Measurements from ENCODE around the gene TBC1D1. TPM values are rescaled to one million over a fixed set of nuclear protein-coding genes. Genes with fewer than 3 reads are reported as not detected.

The TBC1D1 gene
- total and polyA plus RNA-seq, 2 donors (not counting 3 experiments of a cell fraction or from before 2014, with no cell fraction given): 63.5 to 116 TPM

GRCh38 chr4:37956941-37957340, 66.1 kb downstream of the TBC1D1 start:
- intact Hi-C loops (cut with micrococcal nuclease): no loop called here
- no peak for DNase-seq (ENCODE audit: low read depth, low spot score)
- Histone ChIP-seq H3K27me3 (ENCODE audit: control insufficient read depth in 2 of 2, insufficient read depth in 2 of 2, low read length in 2 of 2) (no peaks in the 10 kb centered on the region), H4K20me1 (replicated peaks; ENCODE audit: control insufficient read depth, extremely low read depth, insufficient read depth, low read length) (no peaks in the 10 kb centered on the region), H3K4me2 (ENCODE audit: insufficient read depth, low read length) (no peak overlapping the region), H3K4me3 (replicated peaks in 1 of 3; ENCODE audit: insufficient read depth in 1 of 3, low read depth in 1 of 3, low read length in 3 of 3) (no peak overlapping the region), H3K9me3 (replicated peaks; ENCODE audit: control insufficient read depth, insufficient read depth, low read length) (no peaks in the 10 kb centered on the region), H3K9ac (replicated peaks; ENCODE audit: extremely low read depth, insufficient read depth, low read length) (no peak overlapping the region), H2AFZ (ENCODE audit: low read depth, low read length) (no peak overlapping the region), H3K4me1 (ENCODE audit: control insufficient read depth, extremely low read depth, insufficient read depth, low read length) (peaks cover 4% of the 10 kb centered on the region), H3K9me1 (replicated peaks; ENCODE audit: control insufficient read depth, extremely low read depth, insufficient read depth, low read length) (no peaks in the 10 kb centered on the region), H3K36me3 (ENCODE audit: control insufficient read depth in 2 of 2, extremely low read depth in 1 of 2, insufficient read depth in 2 of 2, low read length in 2 of 2) (no peaks in the 10 kb centered on the region), H3K79me2 (ENCODE audit: control insufficient read depth, insufficient read depth, low read length) (no peaks in the 10 kb centered on the region), H3K27ac (ENCODE audit: insufficient read depth, low read depth, low read length) (no peak overlapping the region)
- BruUV-seq (replicated peaks): no TSS peak
- TF ChIP-seq POLR2A (IDR thresholded peaks at IDR 0.05; ENCODE audit: low read depth, low read length) (no peak), FOS (IDR thresholded peaks at IDR 0.05; ENCODE audit: borderline replicate concordance, insufficient read depth, low read length) (no peak), JUN (IDR thresholded peaks at IDR 0.05; ENCODE audit: borderline replicate concordance, insufficient read depth, insufficient read length, low read depth) (no peak), MYC (IDR thresholded peaks at IDR 0.05; ENCODE audit: low read depth, low read length) (no peak), CTCF (IDR thresholded peaks at IDR 0.05; ENCODE audit: extremely low read depth in 1 of 2, insufficient read depth in 1 of 2, low read depth in 1 of 2, low read length in 2 of 2) (no peak), GATA2 (IDR thresholded peaks at IDR 0.05; ENCODE audit: insufficient read depth, insufficient read length, low read depth, low read length) (no peak), MAX (IDR thresholded peaks at IDR 0.05; ENCODE audit: insufficient read depth, insufficient read length) (no peak), POLR2AphosphoS5 (IDR thresholded peaks at IDR 0.05; ENCODE audit: insufficient read depth, low read depth, low read length) (no peak), EZH2 (IDR thresholded peaks at IDR 0.05; ENCODE audit: borderline replicate concordance, low read depth, low read length, severe bottlenecking) (no peak)
- ChIA-PET POLR2A (no interaction called here), CTCF (no interaction called here)
- FAIRE-seq: no peak
- dilution Hi-C loops (cut with MboI; ENCODE audit: extremely low pct_ligation_motif_present, low sequenced_read_pairs): no loop called here

Measured in endothelial cell of umbilical vein (primary cell).